ENCODE data around the gene DBN1.

DNA sequence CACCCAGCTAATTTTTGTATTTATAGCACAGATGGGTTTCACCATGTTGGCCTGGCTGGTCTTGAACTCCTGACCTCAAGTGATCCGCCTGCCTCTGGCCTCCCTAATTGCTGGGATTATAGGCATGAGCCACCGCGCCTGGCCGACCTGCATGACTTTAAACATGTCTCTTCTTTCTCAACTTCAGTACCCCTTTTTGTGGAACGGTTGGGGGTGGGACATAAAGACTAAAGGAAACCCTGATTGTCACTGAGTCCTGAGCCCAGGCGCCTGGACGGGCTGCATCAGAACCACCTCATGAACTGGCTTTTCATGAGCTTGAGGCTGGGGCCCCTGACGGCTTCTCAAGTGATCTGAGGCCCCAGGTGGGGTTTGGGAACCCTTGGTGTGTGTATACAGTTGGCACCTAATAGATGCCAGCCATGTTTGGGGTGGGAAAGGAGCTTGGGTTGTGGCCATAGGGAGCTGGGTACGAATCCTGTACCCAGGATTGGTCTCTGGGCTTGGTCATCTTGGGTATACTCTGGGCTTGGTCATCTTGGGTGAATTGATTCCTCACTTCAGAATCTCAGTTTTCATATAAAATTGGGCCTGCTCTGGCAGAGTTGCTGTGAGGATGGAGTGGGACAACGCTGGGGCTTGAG lies 44.7 kb downstream of the DBN1 start:
- no peak for TF ChIP-seq CTCF (conservative IDR thresholded peaks at IDR 0.05; ENCODE audit: low read depth, low read length)
- no peak for TF ChIP-seq EZH2phosphoT487 (IDR thresholded peaks at IDR 0.05; ENCODE audit: borderline replicate concordance, low read length)
- TF ChIP-seq EZH2 (IDR thresholded peaks at IDR 0.05; ENCODE audit: low read length, unreplicated experiment) = no peak

Data from PC-3 (cell line).